HEK293 (cell line): ENCODE results near the gene PPP2R5E.
A peak's percentile ranks its signal among the peaks of the same experiment; 100 is the strongest.

ENCODE experiments used
- CTCF ChIA-PET: fragments of 350-600 bp; formaldehyde crosslinking; extraction: SDS; loops from one replicate; lab custom pipeline; 2021; ENCODE audit warnings: antibody characterized with exemption; lab: Yijun Ruan, JAX
- POLR2A ChIA-PET: fragments of 300-600 bp; formaldehyde crosslinking; extraction: SDS; loops from one replicate; lab custom pipeline; 2020; ENCODE audit warnings: antibody characterized with exemption, inconsistent platforms; lab: Yijun Ruan, JAX
- H3K27ac ChIP-seq: fragments of 200-500 bp; sonication (Bioruptor generic); 2 replicates; pipeline ENCODE4 v1.5.1; 2014; ENCODE audit warnings: low read depth, low read length, control low read depth, inconsistent platforms; ENCODE audit errors: extremely low read depth
- H3K36me3 ChIP-seq, 2 experiments: fragments of 200-500 bp in 1 of 2; sonication (Bioruptor generic) in 1 of 2; 1 replicate in 1 of 2; 2 replicates in 1 of 2; pipeline ENCODE4 v1.5.1; 2014 to 2017; ENCODE audit warnings: inconsistent platforms in 2 of 2, low read length in 2 of 2; ENCODE audit not compliant: control insufficient read depth in 2 of 2, insufficient read depth in 1 of 2
- H3K4me1 ChIP-seq: fragments of 200-500 bp; sonication (Bioruptor generic); 2 replicates; pipeline ENCODE4 v1.5.1; 2014; ENCODE audit warnings: mild to moderate bottlenecking, low read length, inconsistent platforms; ENCODE audit not compliant: control insufficient read depth, insufficient read depth
- H3K4me3 ChIP-seq: 2 replicates; pipeline ENCODE4 v1.5.1; 2011; ENCODE audit warnings: low read depth, mild to moderate bottlenecking, control low read depth, low read length, moderate library complexity
- H3K9me3 ChIP-seq: fragments of 200-500 bp; sonication (Bioruptor generic); 2 replicates; pipeline ENCODE4 v1.5.1; 2014; ENCODE audit warnings: low read depth, low read length, inconsistent platforms; ENCODE audit not compliant: control insufficient read depth, insufficient read depth
- PRDM2 ChIP-seq: fragments of 450-650 bp; formaldehyde crosslinking; IDR thresholded peaks from 2 replicates; pipeline ENCODE4 v1.5.1; 2016; ENCODE audit warnings: missing biosample characterization, missing genetic modification characterization, borderline replicate concordance
- ZBTB44 ChIP-seq: fragments of 450-650 bp; IDR thresholded peaks from 2 replicates; pipeline ENCODE4 v1.5.1; 2018; ENCODE audit warnings: missing biosample characterization, mild to moderate bottlenecking, missing genetic modification characterization
- ZBTB8A ChIP-seq: fragments of 450-650 bp; formaldehyde crosslinking; IDR thresholded peaks from 2 replicates; pipeline ENCODE4 v1.5.1; 2016; ENCODE audit warnings: missing biosample characterization, missing genetic modification characterization
- ZNF24 ChIP-seq: fragments of 450-650 bp; formaldehyde crosslinking; IDR thresholded peaks from 2 replicates; pipeline ENCODE4 v1.5.1; 2016; ENCODE audit warnings: missing biosample characterization, missing genetic modification characterization
- ZNF302 ChIP-seq: fragments of 450-650 bp; formaldehyde crosslinking; IDR thresholded peaks from 2 replicates; pipeline ENCODE4 v1.5.1; 2016; ENCODE audit warnings: missing biosample characterization, missing genetic modification characterization, low read depth
- ZNF398 ChIP-seq: fragments of 450-650 bp; formaldehyde crosslinking; IDR thresholded peaks from 2 replicates; pipeline ENCODE4 v1.5.1; 2017; ENCODE audit warnings: missing biosample characterization, missing genetic modification characterization
- ZNF521 ChIP-seq: fragments of 450-650 bp; formaldehyde crosslinking; IDR thresholded peaks from 2 replicates; pipeline ENCODE4 v1.5.1; 2017; ENCODE audit warnings: missing biosample characterization, mild to moderate bottlenecking, missing genetic modification characterization
- ZNF544 ChIP-seq: fragments of 450-650 bp; formaldehyde crosslinking; IDR thresholded peaks from 2 replicates; pipeline ENCODE4 v1.5.0; 2017; ENCODE audit warnings: missing biosample characterization, missing genetic modification characterization
- ZNF654 ChIP-seq: fragments of 450-650 bp; formaldehyde crosslinking; IDR thresholded peaks from 2 replicates; pipeline ENCODE4 v1.5.1; 2016; ENCODE audit warnings: low read depth, missing biosample characterization, missing genetic modification characterization
- ZNF791 ChIP-seq: fragments of 450-650 bp; formaldehyde crosslinking; IDR thresholded peaks from 2 replicates; pipeline ENCODE4 v1.5.1; 2016; ENCODE audit warnings: missing biosample characterization, missing genetic modification characterization
- TF ChIP-seq, protein P1 (sequence below): fragments of 450-650 bp; formaldehyde crosslinking; IDR thresholded peaks from 2 replicates; pipeline ENCODE4 v1.5.1; 2017; ENCODE audit warnings: missing biosample characterization, missing genetic modification characterization

The PPP2R5E gene

DNA sequence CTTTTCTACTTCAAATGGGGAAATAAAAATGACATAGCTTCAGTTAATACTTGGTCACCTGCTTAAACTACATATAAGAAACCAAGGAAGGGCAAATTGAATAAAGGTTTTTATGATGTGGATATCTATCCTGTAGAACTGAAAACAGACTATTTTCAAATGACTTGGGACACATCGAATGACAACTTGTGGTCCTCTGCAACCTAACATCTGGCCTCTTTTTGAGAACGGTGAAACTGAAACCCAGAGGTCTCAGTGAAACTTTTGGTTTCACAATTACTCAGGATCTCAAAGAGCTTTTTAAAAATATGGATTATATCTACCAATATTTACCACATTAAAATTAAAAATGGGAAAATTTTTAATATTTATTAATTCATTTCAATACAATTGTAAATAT, 65.2 kb downstream of the PPP2R5E start (continued):
- no peak for TF ChIP-seq ZBTB44
- TF ChIP-seq ZNF24, result no peak
- TF ChIP-seq ZNF654 (tag by site-specific recombination), result no peak
- TF ChIP-seq ZNF521 (tag by site-specific recombination), result no peak
- no peak for TF ChIP-seq ZNF544
- TF ChIP-seq ZBTB8A (tag by site-specific recombination), result no peak
- TF ChIP-seq PRDM2, result no peak

DNA sequence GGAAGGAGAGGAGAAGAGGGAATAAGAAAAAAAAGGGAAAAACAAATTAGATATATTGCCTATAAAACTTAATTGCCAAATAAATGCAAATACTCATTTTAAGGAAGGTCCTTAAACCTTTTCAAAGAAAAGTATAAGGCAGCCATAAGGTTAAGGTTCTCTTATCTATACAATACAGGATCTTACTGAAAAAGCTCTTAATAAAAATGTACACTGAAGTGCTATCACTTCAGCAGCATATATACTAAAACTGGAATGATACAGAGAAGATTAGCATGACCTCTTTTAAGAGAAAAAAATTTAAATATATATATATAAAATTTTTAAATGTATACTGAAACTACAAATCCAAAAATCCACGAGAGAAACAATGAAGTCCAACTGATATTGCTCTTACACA, 65.6 kb downstream of the PPP2R5E start:
- POLR2A ChIA-PET, result no interaction called here
- H3K4me1 ChIP-seq, result peaks cover 14% of the 10 kb centered on the region

DNA sequence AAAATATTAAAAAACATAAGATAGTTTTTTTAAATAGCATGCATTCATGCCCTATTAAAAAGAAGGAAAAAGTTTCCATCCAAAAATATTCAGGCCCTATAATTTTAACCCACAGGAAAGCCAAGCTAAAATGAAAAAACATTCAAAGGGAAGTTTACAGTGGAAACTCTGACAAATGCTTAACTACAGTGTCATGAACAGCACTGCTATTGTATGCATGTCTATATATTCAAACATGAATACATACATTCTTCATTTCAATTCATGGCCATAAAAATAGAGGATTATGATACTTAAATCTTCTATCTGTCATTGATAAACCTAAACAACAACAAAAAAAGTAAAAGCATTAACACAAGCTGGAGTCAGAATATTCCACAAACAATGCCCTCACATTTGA, 67.4 kb downstream of the PPP2R5E start:
- POLR2A ChIA-PET, result no interaction called here
- H3K4me1 ChIP-seq, result peaks cover 24% of the 10 kb centered on the region
- H3K27ac ChIP-seq, result no peak overlapping the region
- CTCF ChIA-PET, result interaction anchor here (0.6 kb wide), 1 partner anchor 1950 kb away, joined by 3 read pairs; no protein-coding TSS in a partner anchor
- H3K9me3 ChIP-seq, result no peaks in the 10 kb centered on the region
- H3K36me3 ChIP-seq, result no peaks in the 10 kb centered on the region
- no peak overlapping the region for H3K4me3 ChIP-seq
- TF ChIP-seq, protein P1, sequence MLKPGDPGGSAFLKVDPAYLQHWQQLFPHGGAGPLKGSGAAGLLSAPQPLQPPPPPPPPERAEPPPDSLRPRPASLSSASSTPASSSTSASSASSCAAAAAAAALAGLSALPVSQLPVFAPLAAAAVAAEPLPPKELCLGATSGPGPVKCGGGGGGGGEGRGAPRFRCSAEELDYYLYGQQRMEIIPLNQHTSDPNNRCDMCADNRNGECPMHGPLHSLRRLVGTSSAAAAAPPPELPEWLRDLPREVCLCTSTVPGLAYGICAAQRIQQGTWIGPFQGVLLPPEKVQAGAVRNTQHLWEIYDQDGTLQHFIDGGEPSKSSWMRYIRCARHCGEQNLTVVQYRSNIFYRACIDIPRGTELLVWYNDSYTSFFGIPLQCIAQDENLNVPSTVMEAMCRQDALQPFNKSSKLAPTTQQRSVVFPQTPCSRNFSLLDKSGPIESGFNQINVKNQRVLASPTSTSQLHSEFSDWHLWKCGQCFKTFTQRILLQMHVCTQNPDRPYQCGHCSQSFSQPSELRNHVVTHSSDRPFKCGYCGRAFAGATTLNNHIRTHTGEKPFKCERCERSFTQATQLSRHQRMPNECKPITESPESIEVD, result peak; percentile 76; the same call in 1 of the 2 replicates
- no peak for TF ChIP-seq ZNF302

More for the DNA sequence above, 65.6 kb downstream of the PPP2R5E start:
- no peak overlapping the region for H3K4me3 ChIP-seq
- H3K9me3 ChIP-seq, result no peaks in the 10 kb centered on the region
- no peak overlapping the region for H3K27ac ChIP-seq
- TF ChIP-seq ZNF398 (tag by site-specific recombination) (no peak), ZNF791 (tag by site-specific recombination) (no peak)
- TF ChIP-seq, protein P1, result peak; percentile 57; the same call in 1 of the 2 replicates
- TF ChIP-seq, all 188 proteins: peak for 1
- H3K36me3 ChIP-seq, result no peaks in the 10 kb centered on the region
- CTCF ChIA-PET, result interaction anchor here (1.3 kb wide), 1 partner anchor 42 kb away, joined by 3 read pairs; no protein-coding TSS in a partner anchor
